ENCODE data around the gene APCDD1L. TPM values are rescaled to one million over a fixed set of nuclear protein-coding genes. Genes with fewer than 3 reads are reported as not detected.
"Not testable (repeated sequence)": the region's sequence is repeated elsewhere in the genome, so short reads cannot be mapped to it uniquely, and the experiment has no call there.

APCDD1L gene
- total RNA-seq, 2 experiments from 2014 or later: not detected

DNA sequence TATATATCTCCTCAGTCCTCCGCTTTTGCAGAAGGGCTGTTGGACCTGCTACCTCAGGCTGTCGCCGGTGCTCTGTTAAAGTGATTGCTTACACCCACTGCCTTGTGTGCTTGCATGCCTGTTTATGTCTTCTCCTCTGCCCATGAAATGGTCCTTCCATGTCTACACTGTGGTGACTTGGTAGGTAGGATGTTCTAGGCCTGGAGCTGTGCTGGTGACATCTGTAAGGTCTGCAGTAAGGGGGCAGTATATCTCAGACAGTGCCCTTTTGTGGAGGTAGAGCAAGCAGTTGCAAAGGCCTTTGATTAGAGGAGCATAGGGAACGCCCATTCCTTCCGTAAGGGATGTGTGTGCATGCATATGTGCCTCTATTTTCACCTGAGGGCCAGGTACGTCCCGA, 85.9 kb downstream of the APCDD1L start:
- no peak for DNase-seq
- Histone ChIP-seq H3K36me3 (ENCODE audit: insufficient read depth, low read length) (peaks cover 18% of the 10 kb centered on the region), H3K9me3 (ENCODE audit: control insufficient read depth in 1 of 2, insufficient read depth in 1 of 2, low read length in 2 of 2) (no peaks in the 10 kb centered on the region), H3K27me3 (ENCODE audit: control insufficient read depth in 1 of 2, insufficient read depth in 2 of 2, low read length in 2 of 2) (no peaks in the 10 kb centered on the region), H3K4me3 (ENCODE audit: low read length) (no peak overlapping the region), H3K27ac (ENCODE audit: low read depth in 1 of 2, low read length in 2 of 2) (no peak overlapping the region), H3K4me1 (ENCODE audit: insufficient read depth, low read length) (no peaks in the 10 kb centered on the region)
- peaks cover 50% of the 10 kb centered on the region for H3K36me3 Mint-ChIP-seq (ENCODE audit: low read depth)
- ChIA-PET CTCF (no interaction called here), POLR2A (interaction anchor here (0.7 kb wide), 1 partner anchor 18 kb away, joined by 4 read pairs; no protein-coding TSS in a partner anchor)
- no peak for ATAC-seq (ENCODE audit: poor library complexity)
- H3K9me3 Mint-ChIP-seq: no peaks in the 10 kb centered on the region
- no peak overlapping the region for H3K4me3 Mint-ChIP-seq
- intact Hi-C loops (cut with DNase I, micrococcal nuclease): no loop called here
- H3K27ac Mint-ChIP-seq: no peak overlapping the region
- H3K27me3 Mint-ChIP-seq: no peaks in the 10 kb centered on the region
- TF ChIP-seq, protein P1, sequence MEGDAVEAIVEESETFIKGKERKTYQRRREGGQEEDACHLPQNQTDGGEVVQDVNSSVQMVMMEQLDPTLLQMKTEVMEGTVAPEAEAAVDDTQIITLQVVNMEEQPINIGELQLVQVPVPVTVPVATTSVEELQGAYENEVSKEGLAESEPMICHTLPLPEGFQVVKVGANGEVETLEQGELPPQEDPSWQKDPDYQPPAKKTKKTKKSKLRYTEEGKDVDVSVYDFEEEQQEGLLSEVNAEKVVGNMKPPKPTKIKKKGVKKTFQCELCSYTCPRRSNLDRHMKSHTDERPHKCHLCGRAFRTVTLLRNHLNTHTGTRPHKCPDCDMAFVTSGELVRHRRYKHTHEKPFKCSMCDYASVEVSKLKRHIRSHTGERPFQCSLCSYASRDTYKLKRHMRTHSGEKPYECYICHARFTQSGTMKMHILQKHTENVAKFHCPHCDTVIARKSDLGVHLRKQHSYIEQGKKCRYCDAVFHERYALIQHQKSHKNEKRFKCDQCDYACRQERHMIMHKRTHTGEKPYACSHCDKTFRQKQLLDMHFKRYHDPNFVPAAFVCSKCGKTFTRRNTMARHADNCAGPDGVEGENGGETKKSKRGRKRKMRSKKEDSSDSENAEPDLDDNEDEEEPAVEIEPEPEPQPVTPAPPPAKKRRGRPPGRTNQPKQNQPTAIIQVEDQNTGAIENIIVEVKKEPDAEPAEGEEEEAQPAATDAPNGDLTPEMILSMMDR (IDR thresholded peaks at IDR 0.05): no peak
- H3K4me1 Mint-ChIP-seq (ENCODE audit: low read depth): peaks cover 39% of the 10 kb centered on the region

DNA sequence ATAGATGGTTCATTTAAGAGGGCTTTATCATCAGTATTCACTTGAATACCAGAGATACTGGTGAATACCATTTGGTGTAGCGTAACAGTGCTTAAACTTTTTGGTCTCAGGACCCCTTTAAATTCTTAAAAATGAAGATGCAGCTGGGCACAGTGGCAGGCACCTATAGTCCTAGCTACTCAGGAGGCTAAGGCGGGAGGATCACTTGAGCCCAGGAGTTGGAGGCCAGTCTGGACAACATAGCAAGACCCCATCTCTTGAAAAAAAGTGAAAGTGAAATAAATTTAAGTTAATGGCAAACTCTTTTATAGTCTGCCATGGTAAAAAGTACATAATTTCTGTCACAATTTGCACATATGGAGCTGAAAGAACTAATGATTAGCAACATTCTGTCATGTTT, 86.8 kb downstream of the APCDD1L start:
- intact Hi-C loops (cut with DNase I, micrococcal nuclease): no loop called here
- Histone ChIP-seq H3K27me3 (ENCODE audit: control insufficient read depth in 1 of 2, insufficient read depth in 2 of 2, low read length in 2 of 2) (no peaks in the 10 kb centered on the region), H3K4me1 (ENCODE audit: insufficient read depth, low read length) (no peaks in the 10 kb centered on the region), H3K27ac (ENCODE audit: low read depth in 1 of 2, low read length in 2 of 2) (no peak overlapping the region), H3K36me3 (ENCODE audit: insufficient read depth, low read length) (peaks cover 20% of the 10 kb centered on the region), H3K4me3 (ENCODE audit: low read length) (no peak overlapping the region), H3K9me3 (ENCODE audit: control insufficient read depth in 1 of 2, insufficient read depth in 1 of 2, low read length in 2 of 2) (no peaks in the 10 kb centered on the region)
- TF ChIP-seq, protein P1 (IDR thresholded peaks at IDR 0.05): no peak
- Mint-ChIP-seq H3K27ac (no peak overlapping the region), H3K27me3 (no peaks in the 10 kb centered on the region), H3K4me3 (no peak overlapping the region), H3K9me3 (no peaks in the 10 kb centered on the region), H3K4me1 (ENCODE audit: low read depth) (peaks cover 30% of the 10 kb centered on the region), H3K36me3 (ENCODE audit: low read depth) (peaks cover 47% of the 10 kb centered on the region)
- ATAC-seq (ENCODE audit: poor library complexity) (no peak), DNase-seq (no peak)
- ChIA-PET CTCF (no interaction called here), POLR2A (no interaction called here)

DNA sequence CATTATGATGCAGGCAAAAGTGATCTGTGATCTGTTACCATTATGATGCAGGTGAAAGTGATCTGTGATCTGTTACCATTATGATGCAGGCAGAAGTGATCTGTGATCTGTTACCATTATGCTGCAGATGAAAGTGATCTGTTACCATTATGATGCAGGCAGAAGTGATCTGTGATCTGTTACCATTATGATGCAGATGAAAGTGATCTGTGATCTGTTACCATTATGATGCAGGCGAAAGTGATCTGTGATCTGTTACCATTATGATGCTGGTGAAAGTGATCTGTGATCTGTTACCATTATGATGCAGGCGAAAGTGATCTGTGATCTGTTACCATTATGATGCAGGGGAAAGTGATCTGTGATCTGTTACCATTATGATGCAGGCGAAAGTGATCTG, 87.6 kb downstream of the APCDD1L start:
- H3K27me3 ChIP-seq (ENCODE audit: control insufficient read depth in 1 of 2, insufficient read depth in 2 of 2, low read length in 2 of 2); ATAC-seq (ENCODE audit: poor library complexity); H3K27ac ChIP-seq (ENCODE audit: low read depth in 1 of 2, low read length in 2 of 2); H3K4me3 Mint-ChIP-seq; H3K27me3 Mint-ChIP-seq; POLR2A ChIA-PET; H3K9me3 Mint-ChIP-seq; H3K27ac Mint-ChIP-seq; DNase-seq; intact Hi-C loops (cut with DNase I, micrococcal nuclease); CTCF ChIA-PET; H3K4me1 ChIP-seq (ENCODE audit: insufficient read depth, low read length); H3K9me3 ChIP-seq (ENCODE audit: control insufficient read depth in 1 of 2, insufficient read depth in 1 of 2, low read length in 2 of 2); H3K4me3 ChIP-seq (ENCODE audit: low read length): not testable (repeated sequence)
- H3K36me3 ChIP-seq (ENCODE audit: insufficient read depth, low read length): peaks cover 21% of the 10 kb centered on the region
- H3K4me1 Mint-ChIP-seq (ENCODE audit: low read depth): peaks cover 22% of the 10 kb centered on the region
- H3K36me3 Mint-ChIP-seq (ENCODE audit: low read depth): peaks cover 43% of the 10 kb centered on the region

DNA sequence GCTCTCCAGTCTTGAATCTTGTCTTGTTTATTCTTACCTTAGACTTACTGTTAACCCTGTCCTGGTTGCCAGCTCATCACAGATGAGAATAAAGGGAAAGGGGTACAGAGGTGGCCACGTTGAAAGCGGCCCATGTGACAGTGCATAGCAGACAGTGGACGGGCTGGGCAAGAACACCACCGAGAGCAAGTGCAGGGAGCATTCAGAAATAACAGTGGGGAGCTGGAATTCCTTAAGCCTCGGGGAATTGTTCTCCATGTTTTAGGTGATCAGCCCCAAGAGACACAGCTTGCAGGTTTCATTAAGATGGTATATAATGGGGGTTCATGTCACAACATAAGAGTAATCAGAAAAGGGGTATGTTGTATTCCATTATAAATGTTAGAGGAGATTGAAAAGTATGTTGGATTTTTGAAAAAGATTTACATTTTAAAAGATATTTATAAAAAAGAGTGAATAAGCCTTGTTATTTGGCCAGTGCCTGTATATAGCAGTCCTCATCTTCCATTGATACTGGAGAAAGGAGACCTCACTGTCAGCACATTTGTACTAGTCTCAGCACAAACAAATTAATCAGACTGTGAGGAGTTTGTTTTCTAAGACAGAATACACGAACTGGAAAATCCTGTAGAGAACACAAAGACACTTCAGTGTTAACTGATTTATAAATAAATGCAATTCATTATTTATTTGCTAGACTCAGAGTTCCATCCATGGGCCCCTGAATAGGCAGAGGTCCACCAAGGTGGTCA, 90.8 kb downstream of the APCDD1L start:
- Mint-ChIP-seq H3K27ac (no peak overlapping the region), H3K27me3 (no peaks in the 10 kb centered on the region), H3K4me1 (ENCODE audit: low read depth) (peaks cover 13% of the 10 kb centered on the region), H3K36me3 (ENCODE audit: low read depth) (peaks cover 54% of the 10 kb centered on the region), H3K9me3 (no peaks in the 10 kb centered on the region), H3K4me3 (no peak overlapping the region)
- H3K36me3 ChIP-seq (ENCODE audit: insufficient read depth, low read length): peaks cover 31% of the 10 kb centered on the region
- H3K27ac ChIP-seq (ENCODE audit: low read depth in 1 of 2, low read length in 2 of 2): no peak overlapping the region
- no peaks in the 10 kb centered on the region for H3K4me1 ChIP-seq (ENCODE audit: insufficient read depth, low read length)
- H3K4me3 ChIP-seq (ENCODE audit: low read length): no peak overlapping the region
- H3K27me3 ChIP-seq (ENCODE audit: control insufficient read depth in 1 of 2, insufficient read depth in 2 of 2, low read length in 2 of 2): no peaks in the 10 kb centered on the region
- intact Hi-C loops (cut with DNase I, micrococcal nuclease): no loop called here
- CTCF ChIA-PET: no interaction called here
- ATAC-seq (ENCODE audit: poor library complexity) (no peak), DNase-seq (no peak)
- POLR2A ChIA-PET: no interaction called here
- H3K9me3 ChIP-seq (ENCODE audit: control insufficient read depth in 1 of 2, insufficient read depth in 1 of 2, low read length in 2 of 2): no peaks in the 10 kb centered on the region
- TF ChIP-seq, protein P1 (IDR thresholded peaks at IDR 0.05): no peak

All from CD4-positive, alpha-beta T cell (primary cell).